Measurements from ENCODE around the gene KRTAP4-12.

- no peak for TF ChIP-seq EZH2 (IDR thresholded peaks at IDR 0.05; ENCODE audit: low read depth)
- TF ChIP-seq, protein P1, sequence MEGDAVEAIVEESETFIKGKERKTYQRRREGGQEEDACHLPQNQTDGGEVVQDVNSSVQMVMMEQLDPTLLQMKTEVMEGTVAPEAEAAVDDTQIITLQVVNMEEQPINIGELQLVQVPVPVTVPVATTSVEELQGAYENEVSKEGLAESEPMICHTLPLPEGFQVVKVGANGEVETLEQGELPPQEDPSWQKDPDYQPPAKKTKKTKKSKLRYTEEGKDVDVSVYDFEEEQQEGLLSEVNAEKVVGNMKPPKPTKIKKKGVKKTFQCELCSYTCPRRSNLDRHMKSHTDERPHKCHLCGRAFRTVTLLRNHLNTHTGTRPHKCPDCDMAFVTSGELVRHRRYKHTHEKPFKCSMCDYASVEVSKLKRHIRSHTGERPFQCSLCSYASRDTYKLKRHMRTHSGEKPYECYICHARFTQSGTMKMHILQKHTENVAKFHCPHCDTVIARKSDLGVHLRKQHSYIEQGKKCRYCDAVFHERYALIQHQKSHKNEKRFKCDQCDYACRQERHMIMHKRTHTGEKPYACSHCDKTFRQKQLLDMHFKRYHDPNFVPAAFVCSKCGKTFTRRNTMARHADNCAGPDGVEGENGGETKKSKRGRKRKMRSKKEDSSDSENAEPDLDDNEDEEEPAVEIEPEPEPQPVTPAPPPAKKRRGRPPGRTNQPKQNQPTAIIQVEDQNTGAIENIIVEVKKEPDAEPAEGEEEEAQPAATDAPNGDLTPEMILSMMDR (conservative IDR thresholded peaks at IDR 0.05), result no peak
These were observed 8.0 kb upstream of the KRTAP4-12 start for GRCh38 chr17:41131979-41132378.
